H1 (cell line): ENCODE measurements around the gene ANGPTL8. TPM values are rescaled to one million over a fixed set of nuclear protein-coding genes. Genes with fewer than 3 reads are reported as not detected.

ENCODE experiments used
- CTCF ChIA-PET: fragments of 300-600 bp; sonication (Branson Sonifier 250); formaldehyde crosslinking; loops from one replicate; lab custom pipeline; 2021; ENCODE audit not compliant: partially characterized antibody; lab: Charles Lee
- POLR2A ChIA-PET: fragments of 300-600 bp; sonication (Branson Sonifier 250); formaldehyde crosslinking; loops from one replicate; lab custom pipeline; 2021; ENCODE audit warnings: inconsistent platforms; ENCODE audit not compliant: partially characterized antibody; lab: Charles Lee
- DNase-seq, 2 experiments: peaks; one replicate each; pipeline versions ENCODE4 v3.0.0 to v3.0.0-alpha.2; 2010 to 2022; ENCODE audit warnings: low spot score in 2 of 2, low read depth in 1 of 2, mixed read lengths in 1 of 2
- FAIRE-seq: peaks from 2 replicates; lab custom pipeline; 2011; peaks lifted over from hg19 to GRCh38; lab: Jason Lieb, UNC
- H2AFZ ChIP-seq: 2 replicates; pipeline ENCODE4 v1.8.1; 2012; ENCODE audit warnings: low read length, inconsistent platforms
- H2AK5ac ChIP-seq: 2 replicates; pipeline ENCODE4 v1.6.1; 2013; ENCODE audit warnings: low read depth, low read length
- H2BK120ac ChIP-seq: replicated peaks from 2 replicates; pipeline ENCODE3; 2013; ENCODE audit warnings: low read depth, low read length, inconsistent platforms
- H2BK12ac ChIP-seq: 2 replicates; pipeline ENCODE4 v1.6.1; 2013; ENCODE audit warnings: low read depth, low read length
- H2BK15ac ChIP-seq: 2 replicates; pipeline ENCODE4 v1.6.1; 2013; ENCODE audit warnings: low read length
- H2BK20ac ChIP-seq: 2 replicates; pipeline ENCODE4 v1.6.1; 2013; ENCODE audit warnings: low read length
- H2BK5ac ChIP-seq: 2 replicates; pipeline ENCODE4 v1.6.1; 2013; ENCODE audit warnings: low read depth, low read length
- H3K14ac ChIP-seq: 2 replicates; pipeline ENCODE4 v1.6.1; 2013; ENCODE audit warnings: inconsistent platforms; ENCODE audit not compliant: insufficient read length
- H3K18ac ChIP-seq: 2 replicates; pipeline ENCODE4 v1.6.1; 2013; ENCODE audit warnings: low read length; ENCODE audit errors: extremely low read depth
- H3K23ac ChIP-seq: 2 replicates; pipeline ENCODE4 v1.6.1; 2013; ENCODE audit warnings: inconsistent platforms; ENCODE audit not compliant: insufficient read length
- H3K23me2 ChIP-seq: 2 replicates; pipeline ENCODE4 v1.6.1; 2013; ENCODE audit warnings: low read depth, low read length
- H3K27ac ChIP-seq: 2 replicates; pipeline ENCODE4 v1.6.1; 2011; ENCODE audit warnings: low read depth, low read length, inconsistent platforms
- H3K27me3 ChIP-seq, 4 experiments: replicated peaks in 1 of 4; 1 replicate in 1 of 4; 2 replicates in 3 of 4; pipeline versions ENCODE4 v1.6.1 to v1.8.1; 2011 to 2013; ENCODE audit warnings: low read length in 3 of 4, mild to moderate bottlenecking in 3 of 4, inconsistent platforms in 2 of 4, mixed read lengths in 2 of 4, moderate library complexity in 1 of 4; ENCODE audit not compliant: control insufficient read depth in 3 of 4, insufficient read depth in 3 of 4; ENCODE audit errors: extremely low read depth in 1 of 4
- H3K36me3 ChIP-seq, 4 experiments: 2 replicates each; pipeline versions ENCODE4 v1.6.1 to v1.8.1; 2011 to 2013; ENCODE audit warnings: mild to moderate bottlenecking in 4 of 4, low read length in 3 of 4, moderate library complexity in 2 of 4, control low read depth in 1 of 4, inconsistent platforms in 1 of 4; ENCODE audit not compliant: insufficient read depth in 4 of 4, control insufficient read depth in 2 of 4
- H3K4ac ChIP-seq: replicated peaks from 2 replicates; pipeline ENCODE3; 2013; ENCODE audit warnings: low read length, low read depth, mixed read lengths, inconsistent platforms; ENCODE audit not compliant: insufficient read length
- H3K4me1 ChIP-seq, 4 experiments: replicated peaks in 1 of 4; 1 replicate in 1 of 4; 2 replicates in 3 of 4; pipeline versions ENCODE4 v1.6.1 to v1.8.1; 2011 to 2013; ENCODE audit warnings: low read length in 3 of 4, inconsistent platforms in 2 of 4, mixed read lengths in 1 of 4; ENCODE audit not compliant: insufficient read depth in 4 of 4, control insufficient read depth in 3 of 4
- H3K4me2 ChIP-seq, 2 experiments: 2 replicates each; pipeline versions ENCODE4 v1.6.1 to v1.8.1; 2011 to 2013; ENCODE audit warnings: low read depth in 2 of 2, low read length in 2 of 2, control low read depth in 1 of 2, inconsistent platforms in 1 of 2, mild to moderate bottlenecking in 1 of 2; ENCODE audit not compliant: insufficient read depth in 1 of 2
- H3K4me3 ChIP-seq, 4 experiments: fragments of 200-600, 300-600 bp in 1 of 4; sonication (generic), shearing (Covaris generic), sonication (Bioruptor Twin) in 1 of 4; 2 replicates each; pipeline versions ENCODE4 v1.5.1 to v1.8.1; 2011 to 2016; ENCODE audit warnings: low read length in 4 of 4, low read depth in 3 of 4, control low read depth in 2 of 4, inconsistent platforms in 2 of 4, mild to moderate bottlenecking in 2 of 4, mixed read lengths in 1 of 4, moderate library complexity in 1 of 4; ENCODE audit not compliant: insufficient read depth in 2 of 4; ENCODE audit errors: extremely low read depth in 1 of 4
- H3K56ac ChIP-seq: replicated peaks from 2 replicates; pipeline ENCODE3; 2013; ENCODE audit warnings: low read depth, mild to moderate bottlenecking, mixed read lengths, low read length, inconsistent platforms; ENCODE audit not compliant: insufficient read length
- H3K79me1 ChIP-seq: 2 replicates; pipeline ENCODE4 v1.6.1; 2013; ENCODE audit warnings: low read depth, low read length, control low read depth
- H3K79me2 ChIP-seq, 2 experiments: 2 replicates each; pipeline versions ENCODE4 v1.6.1 to v1.8.1; 2012 to 2013; ENCODE audit warnings: low read length in 2 of 2, mild to moderate bottlenecking in 2 of 2, inconsistent platforms in 1 of 2; ENCODE audit not compliant: insufficient read depth in 2 of 2, control insufficient read depth in 1 of 2
- H3K9ac ChIP-seq, 4 experiments: replicated peaks in 1 of 4; 1 replicate in 1 of 4; 2 replicates in 3 of 4; pipeline versions ENCODE4 v1.6.1 to v1.8.1; 2011 to 2013; ENCODE audit warnings: low read depth in 3 of 4, low read length in 3 of 4, control low read depth in 2 of 4, mild to moderate bottlenecking in 2 of 4, moderate library complexity in 2 of 4, inconsistent platforms in 1 of 4; ENCODE audit errors: extremely low read depth in 1 of 4
- H3K9me3 ChIP-seq, 2 experiments: 2 replicates each; pipeline versions ENCODE4 v1.6.1 to v1.8.1; 2012 to 2013; ENCODE audit warnings: mild to moderate bottlenecking in 2 of 2, moderate library complexity in 2 of 2, control low read depth in 1 of 2, inconsistent platforms in 1 of 2, low read depth in 1 of 2, low read length in 1 of 2, mixed read lengths in 1 of 2; ENCODE audit not compliant: insufficient read depth in 2 of 2
- H4K20me1 ChIP-seq, 2 experiments: replicated peaks in 1 of 2; 2 replicates each; pipeline versions ENCODE3 to v1.8.1; 2011 to 2013; ENCODE audit warnings: inconsistent platforms in 2 of 2, low read length in 2 of 2, mild to moderate bottlenecking in 1 of 2; ENCODE audit not compliant: insufficient read depth in 2 of 2, control insufficient read depth in 1 of 2
- H4K5ac ChIP-seq: 2 replicates; pipeline ENCODE4 v1.6.1; 2013; ENCODE audit warnings: low read length, low read depth, mixed read lengths, inconsistent platforms; ENCODE audit not compliant: insufficient read length
- H4K8ac ChIP-seq: 2 replicates; pipeline ENCODE4 v1.8.0; 2013; ENCODE audit warnings: mild to moderate bottlenecking, moderate library complexity, low read length, inconsistent platforms; ENCODE audit not compliant: insufficient read depth; ENCODE audit errors: extremely low read depth
- H4K91ac ChIP-seq: replicated peaks from 2 replicates; pipeline ENCODE3; 2013; ENCODE audit warnings: low read length, mixed read lengths, inconsistent platforms; ENCODE audit not compliant: insufficient read length
- BCL11A ChIP-seq, 2 experiments: IDR thresholded peaks; one replicate each; pipeline ENCODE4 v1.6.1; 2011; ENCODE audit warnings: low read depth in 2 of 2, low read length in 2 of 2, mild to moderate bottlenecking in 2 of 2
- KDM4A ChIP-seq: IDR thresholded peaks from one replicate; pipeline ENCODE4 v1.7.1; 2012; ENCODE audit warnings: low read depth, mild to moderate bottlenecking, moderate library complexity, low read length, inconsistent platforms; ENCODE audit not compliant: severe bottlenecking
- KDM5A ChIP-seq: fragments of 200-600 bp; IDR thresholded peaks from 2 replicates; pipeline ENCODE4 v1.7.1; 2012; ENCODE audit warnings: mild to moderate bottlenecking, low read length, inconsistent platforms, mixed read lengths
- POLR2AphosphoS5 ChIP-seq: IDR thresholded peaks from 2 replicates; pipeline ENCODE4 v1.6.1; 2011; ENCODE audit warnings: low read depth, low read length
- RFX5 ChIP-seq: IDR thresholded peaks from 2 replicates; pipeline ENCODE4 v1.6.1; 2011; ENCODE audit warnings: low read depth, low read length, improper control_type of control experiment, borderline replicate concordance
- RXRA ChIP-seq: IDR thresholded peaks from 2 replicates; pipeline ENCODE4 v1.6.1; 2011; ENCODE audit warnings: low read depth, mild to moderate bottlenecking, low read length, moderate library complexity; ENCODE audit not compliant: insufficient read depth
- WGBS, 2 experiments: shearing (Covaris generic) in 1 of 2; methylation state at CpG; one replicate each; pipeline versions ENCODE4 v1.1.6 to v1.1.7; 2013 to 2015; ENCODE audit warnings: low lambda C conversion rate in 2 of 2, mixed read lengths in 2 of 2, inconsistent platforms in 1 of 2, low coverage in 1 of 2, missing lambda C conversion rate in 1 of 2; ENCODE audit not compliant: insufficient replicate concordance in 2 of 2, insufficient coverage in 1 of 2, insufficient read length in 1 of 2; ENCODE audit errors: extremely low coverage in 1 of 2, missing lambda C conversion rate in 1 of 2; 5-methylcytosine and 5-hydroxymethylcytosine counted together
- polyA plus RNA-seq, 7 experiments: library from polyadenylated mRNA; depleted of rRNA in 3 of 7; stranded (reverse) in 5 of 7; unstranded in 2 of 7; fragments of >200 nt in 5 of 7; fragments of 200-250 nt in 2 of 7; gene quantifications; 1 replicate in 5 of 7; 2 replicates in 1 of 7; 4 replicates in 1 of 7; pipeline versions ENCODE4 v1.2.1 to v1.2.3, GENCODE V29; 2011 to 2013; ENCODE audit warnings: missing spikeins in 2 of 7, mixed read lengths in 2 of 7
- total RNA-seq: library from RNA; stranded (reverse); fragmentation: NEBNext Ultra II Directional; extraction: Animal tissue kit (Norgen Biotek cat#: 25700); gene quantifications from 2 replicates; pipeline ENCODE4 v1.2.1, GENCODE V29; 2021
- TF ChIP-seq, protein P1 (sequence below): IDR thresholded peaks from 2 replicates; pipeline ENCODE4 v1.6.1; 2012; ENCODE audit warnings: low read length, inconsistent platforms

Gene ANGPTL8
- total and polyA plus RNA-seq, 2 of the 8 experiments (the other 6 are each of a cell fraction or from before 2014, with no cell fraction given), result not detected

DNA sequence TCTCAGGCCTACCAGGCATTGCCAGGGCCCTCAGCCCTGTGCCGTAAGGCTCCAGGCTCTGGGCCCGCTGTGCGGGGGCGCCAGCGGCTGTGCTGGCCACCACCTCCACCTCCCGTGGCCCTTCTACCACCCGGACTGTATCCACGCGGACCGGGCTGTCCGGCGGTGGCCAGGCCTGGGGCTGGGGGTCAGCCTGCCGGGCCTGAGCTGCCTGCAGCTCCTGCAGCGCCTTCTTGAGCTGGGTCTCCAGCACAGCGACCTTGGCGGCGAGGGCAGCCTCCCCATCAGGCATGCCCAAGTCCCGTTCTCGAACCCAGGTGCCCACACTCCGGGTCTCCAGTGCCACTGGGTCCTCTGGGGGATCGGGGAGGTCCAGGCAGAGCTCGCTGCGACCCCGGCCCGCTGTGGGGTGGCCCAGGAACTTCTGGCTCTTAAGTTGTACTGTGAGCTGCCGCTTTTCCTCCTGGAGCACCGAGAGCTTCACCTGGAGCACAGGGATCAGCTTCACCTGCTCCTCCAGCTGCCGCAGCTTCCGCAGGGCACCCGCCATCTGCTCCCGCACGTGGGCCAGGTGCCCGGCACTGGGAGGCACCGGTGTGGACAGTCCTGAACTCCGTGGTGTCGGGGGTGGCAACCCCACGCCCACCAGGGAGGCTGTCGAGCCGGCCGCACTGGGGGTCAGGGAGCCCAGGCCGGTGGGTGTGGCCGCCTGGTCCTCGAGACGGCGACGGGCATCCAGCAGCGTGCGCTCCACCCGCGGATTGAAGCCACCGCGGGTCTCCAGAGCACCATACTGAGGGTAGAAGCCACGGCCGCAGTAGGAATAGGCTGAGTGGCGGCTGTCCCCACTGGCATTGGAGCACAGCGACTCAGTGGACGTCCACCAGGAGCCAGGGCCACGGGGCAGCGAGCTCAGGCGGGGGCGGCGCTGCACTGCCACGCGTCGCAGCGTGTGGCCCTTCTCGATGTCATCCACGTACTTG, 46.2 kb upstream of the ANGPTL8 start:
- Histone ChIP-seq H2BK20ac (no peak overlapping the region), H2AK5ac (no peak overlapping the region), H3K4me3 (no peak overlapping the region), H2BK15ac (no peak overlapping the region), H3K56ac (no peak overlapping the region), H3K14ac (no peak overlapping the region), H3K9me3 (no peaks in the 10 kb centered on the region), H3K27ac (no peak overlapping the region), H4K8ac (no peak overlapping the region), H2BK12ac (no peak overlapping the region), H3K4me2 (no peak overlapping the region), H3K79me2 (no peaks in the 10 kb centered on the region), H2AFZ (no peak overlapping the region), H3K36me3 (peaks cover 2 to 24% (median 10%) of the 10 kb centered on the region in 4 experiments; a peak in 6 of 8 replicates), H3K4ac (no peak overlapping the region), H4K91ac (no peak overlapping the region), H2BK120ac (no peak overlapping the region), H3K23ac (no peak overlapping the region), H4K20me1 (no peaks in the 10 kb centered on the region), H4K5ac (no peak overlapping the region), H3K79me1 (no peaks in the 10 kb centered on the region; the same call in 1 of the 2 replicates), H3K9ac (no peak overlapping the region), H3K27me3 (no peaks in the 10 kb centered on the region), H2BK5ac (no peak overlapping the region), H3K23me2 (peaks cover 6% of the 10 kb centered on the region; the same call in 1 of the 2 replicates), H3K4me1 (peaks cover 0 to 3% (median 2%) of the 10 kb centered on the region in 4 experiments; a peak in 4 of 7 replicates), H3K18ac (no peak overlapping the region)
- WGBS, 2 experiments, result 96% methylated on average over 56 of the region's 68 CpGs; no CpG with 5 or more reads in 1 of the 2 experiments
- FAIRE-seq (no peak), DNase-seq (no peak)
- ChIA-PET POLR2A (interaction anchor here (1.0 to 2.3 kb wide), 2 partner anchors 14 to 50 kb away, joined by 3 to 7 read pairs; no protein-coding TSS in a partner anchor), CTCF (interaction anchor here (0.6 to 1.4 kb wide), 5 partner anchors 11 to 261 kb away, joined by 3 to 6 read pairs (median 3); no protein-coding TSS in a partner anchor)
- TF ChIP-seq, protein P1, sequence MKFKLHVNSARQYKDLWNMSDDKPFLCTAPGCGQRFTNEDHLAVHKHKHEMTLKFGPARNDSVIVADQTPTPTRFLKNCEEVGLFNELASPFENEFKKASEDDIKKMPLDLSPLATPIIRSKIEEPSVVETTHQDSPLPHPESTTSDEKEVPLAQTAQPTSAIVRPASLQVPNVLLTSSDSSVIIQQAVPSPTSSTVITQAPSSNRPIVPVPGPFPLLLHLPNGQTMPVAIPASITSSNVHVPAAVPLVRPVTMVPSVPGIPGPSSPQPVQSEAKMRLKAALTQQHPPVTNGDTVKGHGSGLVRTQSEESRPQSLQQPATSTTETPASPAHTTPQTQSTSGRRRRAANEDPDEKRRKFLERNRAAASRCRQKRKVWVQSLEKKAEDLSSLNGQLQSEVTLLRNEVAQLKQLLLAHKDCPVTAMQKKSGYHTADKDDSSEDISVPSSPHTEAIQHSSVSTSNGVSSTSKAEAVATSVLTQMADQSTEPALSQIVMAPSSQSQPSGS, result no peak
- TF ChIP-seq RFX5 (no peak), RXRA (no peak), BCL11A (IDR thresholded peaks at IDR 0.05; ENCODE audit: low read depth in 2 of 2, low read length in 2 of 2) (no peak), POLR2AphosphoS5 (no peak), KDM5A (no peak), KDM4A (no peak)
